HEK293 (cell line): ENCODE measurements around the gene ABCG4.

Experiments used
- CTCF ChIA-PET: fragments of 350-600 bp; formaldehyde crosslinking; extraction: SDS; loops from one replicate; lab custom pipeline; 2021; ENCODE audit warnings: antibody characterized with exemption; lab: Yijun Ruan, JAX
- POLR2A ChIA-PET: fragments of 300-600 bp; formaldehyde crosslinking; extraction: SDS; loops from one replicate; lab custom pipeline; 2020; ENCODE audit warnings: antibody characterized with exemption, inconsistent platforms; lab: Yijun Ruan, JAX
- H3K27ac ChIP-seq: fragments of 200-500 bp; sonication (Bioruptor generic); 2 replicates; pipeline ENCODE4 v1.5.1; 2014; ENCODE audit warnings: low read depth, low read length, control low read depth, inconsistent platforms; ENCODE audit errors: extremely low read depth
- H3K36me3 ChIP-seq, 2 experiments: fragments of 200-500 bp in 1 of 2; sonication (Bioruptor generic) in 1 of 2; 1 replicate in 1 of 2; 2 replicates in 1 of 2; pipeline ENCODE4 v1.5.1; 2014 to 2017; ENCODE audit warnings: inconsistent platforms in 2 of 2, low read length in 2 of 2; ENCODE audit not compliant: control insufficient read depth in 2 of 2, insufficient read depth in 1 of 2
- H3K4me1 ChIP-seq: fragments of 200-500 bp; sonication (Bioruptor generic); 2 replicates; pipeline ENCODE4 v1.5.1; 2014; ENCODE audit warnings: mild to moderate bottlenecking, low read length, inconsistent platforms; ENCODE audit not compliant: control insufficient read depth, insufficient read depth
- H3K4me3 ChIP-seq: 2 replicates; pipeline ENCODE4 v1.5.1; 2011; ENCODE audit warnings: low read depth, mild to moderate bottlenecking, control low read depth, low read length, moderate library complexity
- H3K9me3 ChIP-seq: fragments of 200-500 bp; sonication (Bioruptor generic); 2 replicates; pipeline ENCODE4 v1.5.1; 2014; ENCODE audit warnings: low read depth, low read length, inconsistent platforms; ENCODE audit not compliant: control insufficient read depth, insufficient read depth
- EGR2 ChIP-seq: fragments of 450-650 bp; formaldehyde crosslinking; IDR thresholded peaks from 2 replicates; pipeline ENCODE4 v1.5.1; 2016; ENCODE audit warnings: low read depth, missing biosample characterization, missing genetic modification characterization
- GFI1B ChIP-seq: fragments of 450-650 bp; formaldehyde crosslinking; IDR thresholded peaks from 2 replicates; pipeline ENCODE4 v1.5.1; 2016; ENCODE audit warnings: missing biosample characterization, missing genetic modification characterization
- MEIS1 ChIP-seq: sonication (generic); formaldehyde crosslinking; IDR thresholded peaks from 2 replicates; pipeline ENCODE4 v1.8.1; 2022; ENCODE audit warnings: missing genetic modification reagents, mild to moderate bottlenecking, borderline replicate concordance
- PATZ1 ChIP-seq: fragments of 450-650 bp; formaldehyde crosslinking; IDR thresholded peaks from 2 replicates; pipeline ENCODE4 v1.5.1; 2016; ENCODE audit warnings: missing biosample characterization, missing genetic modification characterization
- ZBTB10 ChIP-seq: fragments of 450-650 bp; formaldehyde crosslinking; IDR thresholded peaks from 2 replicates; pipeline ENCODE4 v1.5.1; 2016; ENCODE audit warnings: missing biosample characterization, missing genetic modification characterization
- ZBTB20 ChIP-seq: fragments of 450-650 bp; formaldehyde crosslinking; IDR thresholded peaks from 2 replicates; pipeline ENCODE4 v1.5.1; 2016; ENCODE audit warnings: missing biosample characterization, missing genetic modification characterization
- ZBTB49 ChIP-seq: fragments of 450-650 bp; formaldehyde crosslinking; IDR thresholded peaks from 2 replicates; pipeline ENCODE4 v1.5.1; 2016; ENCODE audit warnings: missing biosample characterization, missing genetic modification characterization, low read depth
- ZFP37 ChIP-seq: fragments of 450-650 bp; formaldehyde crosslinking; IDR thresholded peaks from 2 replicates; pipeline ENCODE4 v1.5.1; 2016; ENCODE audit warnings: missing biosample characterization, missing genetic modification characterization
- ZNF133 ChIP-seq: fragments of 450-650 bp; formaldehyde crosslinking; IDR thresholded peaks from 2 replicates; pipeline ENCODE4 v1.5.1; 2016; ENCODE audit warnings: missing biosample characterization, missing genetic modification characterization
- ZNF169 ChIP-seq: fragments of 450-650 bp; formaldehyde crosslinking; IDR thresholded peaks from 2 replicates; pipeline ENCODE4 v1.5.1; 2016; ENCODE audit warnings: missing biosample characterization, missing genetic modification characterization
- ZNF274 ChIP-seq, 2 experiments: fragments of 200-500 bp in 1 of 2; fragments of 450-650 bp in 1 of 2; sonication (Bioruptor generic) in 1 of 2; formaldehyde crosslinking in 1 of 2; IDR thresholded peaks; 2 replicates each; pipeline versions ENCODE4 v1.5.1 to v1.6.1; 2014 to 2016; ENCODE audit warnings: borderline replicate concordance in 1 of 2, inconsistent platforms in 1 of 2, low read length in 1 of 2, missing biosample characterization in 1 of 2, missing genetic modification characterization in 1 of 2
- ZNF302 ChIP-seq: fragments of 450-650 bp; formaldehyde crosslinking; IDR thresholded peaks from 2 replicates; pipeline ENCODE4 v1.5.1; 2016; ENCODE audit warnings: missing biosample characterization, missing genetic modification characterization, low read depth
- ZNF366 ChIP-seq: fragments of 450-650 bp; formaldehyde crosslinking; conservative IDR thresholded peaks from 2 replicates; pipeline ENCODE4 v1.5.1; 2016; ENCODE audit warnings: missing biosample characterization, missing genetic modification characterization
- ZNF488 ChIP-seq: fragments of 450-650 bp; formaldehyde crosslinking; IDR thresholded peaks from 2 replicates; pipeline ENCODE4 v1.5.1; 2016; ENCODE audit warnings: missing biosample characterization, missing genetic modification characterization
- ZNF560 ChIP-seq: fragments of 450-650 bp; formaldehyde crosslinking; IDR thresholded peaks from 2 replicates; pipeline ENCODE4 v1.5.1; 2017; ENCODE audit warnings: missing biosample characterization, missing genetic modification characterization, borderline replicate concordance
- ZNF580 ChIP-seq: fragments of 450-650 bp; formaldehyde crosslinking; IDR thresholded peaks from 2 replicates; pipeline ENCODE4 v1.5.1; 2016; ENCODE audit warnings: missing biosample characterization, missing genetic modification characterization
- ZNF610 ChIP-seq: fragments of 450-650 bp; formaldehyde crosslinking; IDR thresholded peaks from 2 replicates; pipeline ENCODE4 v1.5.1; 2016; ENCODE audit warnings: missing biosample characterization, missing genetic modification characterization, borderline replicate concordance
- ZSCAN4 ChIP-seq: fragments of 450-650 bp; formaldehyde crosslinking; IDR thresholded peaks from 2 replicates; pipeline ENCODE4 v1.5.1; 2017; ENCODE audit warnings: missing biosample characterization, missing genetic modification characterization

Gene ABCG4

GRCh38 chr11:119193001-119193400 lies 44.1 kb downstream of the ABCG4 start:
- TF ChIP-seq ZNF133 (tag by site-specific recombination): no peak
- Histone ChIP-seq H3K4me1 (no peaks in the 10 kb centered on the region), H3K4me3 (no peak overlapping the region), H3K36me3 (no peaks in the 10 kb centered on the region), H3K27ac (no peak overlapping the region), H3K9me3 (no peaks in the 10 kb centered on the region)
- POLR2A ChIA-PET: interaction anchor here (1.0 kb wide), 1 partner anchor 23 kb away, joined by 3 read pairs; no protein-coding TSS in a partner anchor
- CTCF ChIA-PET: interaction anchor here (0.7 to 1.0 kb wide), 4 partner anchors 11 to 424 kb away, joined by 3 read pairs; no protein-coding TSS in a partner anchor

- H3K9me3 ChIP-seq: no peaks in the 10 kb centered on the region
- H3K27ac ChIP-seq: no peak overlapping the region
- no peaks in the 10 kb centered on the region for H3K36me3 ChIP-seq
- TF ChIP-seq EGR2: no peak
- no peak for TF ChIP-seq ZNF560 (tag by site-specific recombination)
- TF ChIP-seq ZFP37 (tag by site-specific recombination): no peak
- TF ChIP-seq ZSCAN4: no peak
- TF ChIP-seq ZNF169 (tag by site-specific recombination): no peak
- TF ChIP-seq ZNF580 (tag by site-specific recombination): no peak
- no peak for TF ChIP-seq ZNF366 (tag by site-specific recombination)
- no peak for TF ChIP-seq PATZ1 (tag by site-specific recombination)
- no peak for TF ChIP-seq ZNF488 (tag by site-specific recombination)
- TF ChIP-seq ZBTB20 (tag by site-specific recombination): no peak
- H3K4me3 ChIP-seq: no peak overlapping the region
- ChIA-PET CTCF (interaction anchor here (0.6 to 2.1 kb wide), 4 partner anchors 11 to 130 kb away, joined by 3 to 5 read pairs (median 4); no protein-coding TSS in a partner anchor), POLR2A (no interaction called here)
- no peaks in the 10 kb centered on the region for H3K4me1 ChIP-seq
These were observed 44.8 kb downstream of the ABCG4 start for GRCh38 chr11:119193626-119194025.

- H3K4me3 ChIP-seq: no peak overlapping the region
- H3K36me3 ChIP-seq: no peaks in the 10 kb centered on the region
- POLR2A ChIA-PET: no interaction called here
- TF ChIP-seq ZFP37 (tag by site-specific recombination): no peak
- no peak for TF ChIP-seq ZNF302
- no peak for TF ChIP-seq ZBTB49
- no peak for TF ChIP-seq MEIS1 (CRISPR knock-in tag)
- no peak for TF ChIP-seq ZNF274 (IDR thresholded peaks at IDR 0.05; ENCODE audit: low read length)
- TF ChIP-seq ZNF274 (tag by site-specific recombination; IDR thresholded peaks at IDR 0.05; ENCODE audit: borderline replicate concordance): no peak
- no peak for TF ChIP-seq ZNF610 (tag by site-specific recombination)
- TF ChIP-seq ZBTB10 (tag by site-specific recombination): no peak
- TF ChIP-seq GFI1B: no peak
These were observed 46.1 kb downstream of the ABCG4 start for GRCh38 chr11:119194811-119195440.

More at GRCh38 chr11:119194811-119195440, 46.1 kb downstream of the ABCG4 start:
- Histone ChIP-seq H3K4me1 (no peaks in the 10 kb centered on the region), H3K27ac (no peak overlapping the region), H3K9me3 (no peaks in the 10 kb centered on the region)
- CTCF ChIA-PET: interaction anchor here (0.7 to 2.2 kb wide), 5 partner anchors 26 to 280 kb away, joined by 3 to 11 read pairs (median 5); partner anchors contain the start of gene NLRX1
